A673 (cell line): ENCODE data around the gene LYL1.

Source experiments
- CTCF ChIP-seq: fragments of 300-800, 200-600 bp; sonication (generic); conservative IDR thresholded peaks from 2 replicates; pipeline ENCODE4 v1.5.1; 2017; ENCODE audit warnings: low read depth, mild to moderate bottlenecking, antibody characterized with exemption, low read length, moderate library complexity, mixed read lengths
- EZH2 ChIP-seq: fragments of 200-600 bp; sonication (generic); IDR thresholded peaks from 2 replicates; pipeline ENCODE4 v1.6.1; 2017; ENCODE audit warnings: borderline replicate concordance, low read depth, mild to moderate bottlenecking, mixed read lengths, antibody characterized with exemption, low read length; ENCODE audit not compliant: poor library complexity, severe bottlenecking

- TF ChIP-seq CTCF (no peak), EZH2 (no peak)
Measured at GRCh38 chr19:13150931-13151604, 48.4 kb upstream of the LYL1 start.
